GM18951 (cell line): Measurements from ENCODE around the gene NKD1.

Experiments used
- POLR2A ChIP-seq: IDR thresholded peaks from 4 replicates; pipeline ENCODE4 v1.6.1; 2011; ENCODE audit warnings: mild to moderate bottlenecking; ENCODE audit not compliant: insufficient read length, insufficient read depth; ENCODE audit errors: extremely low read depth
- in situ Hi-C: fragments of 300-500 bp; cut with MboI; formaldehyde crosslinking; loops from one replicate; pipeline ENCODE4 v1.12.0; 2022; ENCODE audit warnings: low sequenced_read_pairs, mixed read lengths, inconsistent platforms; ENCODE audit not compliant: unreplicated experiment

NKD1 gene

DNA sequence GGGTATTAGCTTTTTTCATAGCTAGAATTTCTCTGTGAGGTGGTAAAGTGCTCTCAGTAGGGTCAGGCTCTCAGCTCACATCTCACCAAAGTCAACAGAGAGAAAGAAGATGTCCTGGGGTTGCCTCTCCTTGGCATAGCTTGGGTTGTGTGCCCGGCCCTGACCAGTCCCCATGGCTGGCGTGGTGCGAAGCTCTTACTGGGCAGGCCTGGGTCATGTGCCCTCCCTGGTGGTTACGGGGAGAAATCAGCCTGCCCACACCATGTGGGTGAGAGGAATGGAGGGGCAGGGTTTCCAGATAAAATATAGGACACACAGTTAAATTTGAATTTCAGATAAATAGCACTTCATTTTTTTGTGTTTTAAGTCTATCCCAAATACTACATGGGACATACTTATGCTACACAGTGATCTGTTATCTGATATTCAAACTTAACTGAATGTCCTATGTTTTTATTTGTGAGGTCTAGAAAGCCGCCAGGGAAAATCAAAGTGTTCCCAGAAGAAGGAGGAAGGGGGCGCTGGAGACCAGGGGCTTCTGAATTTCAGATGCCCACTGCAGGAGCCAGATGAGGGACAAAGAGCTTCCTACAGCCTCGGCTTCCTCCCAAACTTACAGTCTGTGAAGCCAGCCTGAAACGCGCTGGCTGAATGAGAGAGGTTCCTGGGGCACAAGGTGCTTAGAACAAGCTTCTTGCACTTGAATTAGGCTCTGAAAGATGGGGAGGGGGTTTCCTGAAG lies 45.4 kb downstream of the NKD1 start:
- no peak for TF ChIP-seq POLR2A
- in situ Hi-C loops = no loop called here

DNA sequence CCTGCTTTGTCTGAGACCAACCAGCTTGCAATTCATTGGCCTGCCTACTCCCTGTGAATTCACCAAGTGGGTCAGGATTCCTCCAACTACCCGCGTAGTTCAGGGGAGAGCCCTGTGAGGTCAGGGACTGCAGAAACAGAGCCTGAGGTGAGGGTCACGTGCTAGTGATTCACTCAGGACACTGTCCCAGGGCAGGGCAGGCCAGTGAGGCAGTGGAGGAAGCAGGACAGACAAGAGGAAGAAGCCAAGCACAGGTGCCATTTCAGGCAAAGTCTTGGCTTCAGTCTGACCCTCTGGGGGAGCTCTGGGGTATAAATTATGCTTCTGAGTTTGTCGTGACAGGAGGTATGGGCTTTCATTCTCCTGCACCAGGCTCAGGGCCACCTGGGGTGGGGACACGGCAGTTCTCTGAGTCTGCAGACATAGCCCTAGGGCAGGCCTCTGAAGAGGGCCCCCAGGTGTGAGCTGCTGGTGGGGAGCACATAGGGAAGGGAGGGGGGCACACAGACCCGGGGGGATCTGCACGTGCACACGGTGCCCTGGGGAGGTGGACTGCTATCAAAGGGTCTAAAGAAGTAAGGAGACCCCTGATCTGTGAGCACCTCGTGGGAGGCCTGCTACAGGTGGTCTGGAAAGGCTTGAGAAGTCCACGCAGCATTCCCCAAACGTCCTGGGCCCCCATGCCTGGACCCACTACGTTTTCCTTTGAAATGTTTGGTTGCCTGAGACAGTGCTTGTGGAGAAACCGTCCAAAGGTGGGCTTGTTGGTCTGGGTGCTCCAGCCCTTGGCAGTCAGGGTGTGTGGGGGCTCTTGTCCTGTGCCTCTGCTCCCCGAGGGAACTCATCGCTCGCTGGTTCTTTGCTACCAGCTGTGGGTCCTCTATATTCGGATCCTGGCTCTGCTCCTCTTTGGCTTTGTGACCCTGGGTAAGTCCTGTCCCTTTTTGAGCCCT lies 46.4 kb downstream of the NKD1 start:
- no peak for TF ChIP-seq POLR2A
- in situ Hi-C loops = no loop called here

DNA sequence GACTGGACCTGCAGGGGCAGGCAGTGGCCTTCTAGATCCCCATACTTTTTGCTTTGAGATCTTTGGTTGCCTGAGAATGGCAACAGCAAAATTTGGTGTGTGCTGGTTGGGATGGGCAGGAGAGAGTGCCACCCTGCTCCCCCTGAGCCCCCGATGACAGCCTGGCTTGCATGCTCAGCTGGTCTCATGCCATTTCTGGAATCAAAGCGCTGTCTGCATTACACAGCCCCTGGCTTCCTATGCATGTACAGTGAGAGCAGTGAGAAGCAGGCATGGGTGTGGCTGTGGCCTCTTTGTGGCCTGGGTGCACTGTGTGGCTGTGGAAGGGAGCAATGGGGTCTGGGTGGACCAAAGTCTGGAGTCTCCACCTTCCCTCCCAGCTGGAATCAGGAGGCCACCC lies 47.7 kb downstream of the NKD1 start:
- in situ Hi-C loops = no loop called here
- no peak for TF ChIP-seq POLR2A

DNA sequence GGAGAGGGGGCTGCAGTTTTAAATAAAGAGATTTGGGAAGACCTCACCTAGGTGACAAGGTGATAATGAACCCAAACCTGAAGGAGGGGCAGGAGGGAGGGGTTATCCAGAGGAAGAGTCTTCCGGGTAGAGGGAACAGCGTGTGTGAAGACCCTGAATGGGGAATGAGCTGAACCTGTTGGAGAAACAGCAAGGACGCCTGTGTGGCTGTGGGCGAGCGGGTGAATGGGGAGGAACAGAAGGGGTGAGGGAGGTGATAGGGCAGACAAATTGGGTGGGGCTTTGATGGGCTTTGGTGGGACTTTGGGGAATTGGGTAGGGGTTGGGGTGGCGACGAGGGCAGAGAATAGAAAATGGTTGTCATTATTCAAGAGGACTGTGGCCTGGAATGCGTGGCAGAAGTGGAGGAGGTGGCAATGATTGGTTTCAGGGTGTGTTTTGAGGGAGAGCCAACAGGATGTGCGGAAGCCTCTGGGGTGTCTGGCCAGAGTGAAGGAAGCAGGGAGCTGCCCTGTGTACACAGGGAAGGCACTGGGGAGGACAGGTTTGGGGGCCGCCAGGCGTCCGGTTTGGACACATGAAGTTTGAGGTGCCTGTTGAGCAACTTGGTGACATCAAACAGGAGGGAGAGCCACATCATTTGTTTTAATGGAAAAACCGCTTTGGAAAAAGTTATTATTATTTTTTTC lies 48.7 kb downstream of the NKD1 start:
- in situ Hi-C loops = no loop called here
- no peak for TF ChIP-seq POLR2A

DNA sequence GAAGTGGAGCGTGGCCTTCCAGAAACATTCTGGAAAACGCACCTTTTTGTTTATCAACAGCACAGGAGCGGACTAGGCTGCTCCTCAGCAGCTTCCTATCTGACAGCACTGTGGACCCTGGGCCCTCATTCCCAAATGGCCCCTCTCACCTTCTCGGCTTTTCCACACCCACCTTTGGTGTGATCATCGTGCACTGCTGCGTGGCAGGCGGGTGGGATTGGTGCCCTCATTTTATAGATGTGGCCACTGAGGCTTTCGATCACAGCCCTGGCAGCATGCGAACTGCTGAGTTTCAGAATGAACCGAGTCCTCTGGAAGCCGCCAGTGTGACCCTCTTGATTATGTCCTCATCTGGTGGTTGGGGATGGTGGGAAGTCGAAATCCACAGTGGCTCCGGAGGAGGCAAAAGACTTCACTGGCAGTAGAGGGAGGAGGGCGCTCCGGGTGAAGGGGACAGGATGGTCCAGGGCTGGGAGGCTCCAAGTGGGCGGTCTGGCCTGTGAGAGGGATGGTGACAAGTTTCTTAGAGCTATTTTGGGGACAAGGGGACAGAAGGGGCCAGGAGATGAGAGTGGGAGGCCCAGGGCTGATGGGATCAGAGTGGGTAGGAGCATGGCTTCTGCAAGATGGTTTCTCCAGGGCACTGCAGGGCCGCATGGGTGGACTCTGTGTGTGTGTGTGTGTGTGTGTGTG lies 49.5 kb downstream of the NKD1 start:
- in situ Hi-C loops = no loop called here
- TF ChIP-seq POLR2A = no peak

DNA sequence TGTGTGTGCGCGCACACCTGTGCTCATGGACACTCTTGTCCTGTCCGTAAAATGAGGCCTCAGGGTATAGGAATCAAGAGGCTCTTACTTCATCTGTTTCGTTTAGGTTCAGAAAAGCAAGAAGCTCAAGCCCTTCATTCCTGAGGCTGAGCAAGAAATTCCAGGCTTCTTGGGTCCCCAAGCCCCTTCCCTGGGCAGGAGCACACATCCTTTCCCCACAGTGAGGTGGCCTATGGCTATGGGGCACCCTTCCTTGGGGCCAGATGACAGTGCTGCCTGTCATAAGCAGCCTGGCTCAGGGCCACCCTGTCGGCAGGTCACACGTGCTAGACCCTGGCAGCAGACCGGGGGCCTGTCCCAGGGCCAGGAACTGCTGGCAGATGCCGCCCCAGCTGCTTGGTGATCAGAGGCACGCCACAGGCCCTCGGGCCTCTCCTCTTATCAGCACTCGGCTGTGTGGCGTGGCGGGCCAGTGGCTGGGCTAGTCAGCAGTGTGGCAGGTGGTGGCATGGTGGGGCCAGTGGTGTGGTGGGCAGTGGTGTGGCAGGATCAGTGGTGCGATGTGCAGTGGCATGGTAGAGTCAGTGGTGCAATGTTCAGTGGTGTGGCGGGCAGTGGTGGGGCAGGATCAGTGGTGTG lies 50.2 kb downstream of the NKD1 start:
- no peak for TF ChIP-seq POLR2A
- in situ Hi-C loops = no loop called here

DNA sequence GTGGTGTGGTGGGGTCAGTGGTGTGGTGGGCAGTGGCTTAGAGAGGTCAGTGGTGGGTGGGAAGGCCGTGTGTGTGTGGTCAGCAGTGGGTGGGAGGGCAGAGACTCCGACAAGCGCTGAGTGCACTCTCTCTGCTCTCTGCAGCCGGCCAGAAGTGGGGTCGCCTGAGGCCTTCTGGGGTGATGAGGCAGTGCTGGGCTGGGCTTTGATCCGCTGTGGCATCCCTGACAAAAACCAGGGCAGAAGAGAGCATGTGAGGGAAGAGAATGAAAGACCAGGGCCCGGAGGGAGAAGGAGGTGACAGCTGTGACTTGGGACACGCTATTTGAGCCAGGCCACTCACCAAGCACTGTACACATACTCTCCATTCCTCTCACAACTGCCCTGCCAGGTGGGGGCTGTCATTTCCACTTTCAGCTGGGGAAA lies 50.8 kb downstream of the NKD1 start:
- in situ Hi-C loops = no loop called here
- TF ChIP-seq POLR2A = no peak

DNA sequence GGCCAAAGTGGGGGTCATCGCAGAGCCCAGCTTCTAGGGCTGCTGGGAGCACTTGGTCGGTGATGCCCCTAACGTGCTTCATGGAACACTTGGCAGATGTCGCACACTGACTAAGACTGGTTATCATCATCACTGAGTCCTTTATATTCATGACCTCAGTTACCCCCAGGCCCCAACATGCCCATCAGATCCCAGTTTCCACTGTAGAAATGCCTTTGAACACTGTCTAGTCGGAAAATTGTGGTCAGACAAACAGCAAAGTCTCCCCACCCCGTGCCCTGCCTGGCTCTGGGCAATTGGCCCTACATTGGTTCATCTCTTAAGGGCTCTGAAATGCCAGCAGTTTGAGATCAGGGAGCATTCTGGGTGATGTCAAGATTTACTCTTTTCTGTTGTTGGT lies 51.3 kb downstream of the NKD1 start:
- in situ Hi-C loops = no loop called here
- no peak for TF ChIP-seq POLR2A

DNA sequence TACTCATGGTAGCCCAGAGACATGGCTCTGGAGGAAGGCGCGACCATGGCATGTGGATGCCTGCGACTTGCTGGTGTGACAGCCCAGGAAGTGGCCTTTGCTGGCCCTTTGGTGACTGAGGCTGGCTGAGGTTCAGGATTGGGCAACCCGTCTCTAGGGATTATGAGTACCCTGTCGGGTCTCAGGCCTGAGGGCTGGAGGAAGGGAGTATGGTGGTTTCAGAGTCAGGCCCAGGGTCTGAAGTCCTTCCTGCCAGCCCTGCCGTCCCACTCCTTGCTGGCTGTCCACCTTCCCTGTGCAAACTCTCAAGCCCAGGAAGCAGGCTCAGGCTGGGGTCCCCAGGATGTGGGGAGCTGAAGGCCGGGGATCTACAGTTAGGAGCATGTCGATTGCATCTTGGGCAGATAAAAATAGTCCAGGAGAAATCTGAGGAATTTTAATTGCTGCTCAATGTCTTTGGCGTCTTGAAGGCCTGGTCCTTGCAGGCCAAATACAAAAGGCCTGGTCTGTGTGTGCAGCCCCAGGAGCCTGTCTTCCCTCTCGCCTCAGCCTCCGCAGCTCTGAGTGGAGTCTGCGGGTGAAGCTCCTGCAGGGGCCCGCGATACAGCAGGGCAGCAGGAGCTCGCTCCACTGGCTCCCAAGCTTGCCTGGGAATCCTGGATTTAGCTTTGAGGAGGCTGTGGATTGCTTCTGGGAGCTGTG lies 52.5 kb downstream of the NKD1 start:
- TF ChIP-seq POLR2A = no peak
- in situ Hi-C loops = no loop called here

DNA sequence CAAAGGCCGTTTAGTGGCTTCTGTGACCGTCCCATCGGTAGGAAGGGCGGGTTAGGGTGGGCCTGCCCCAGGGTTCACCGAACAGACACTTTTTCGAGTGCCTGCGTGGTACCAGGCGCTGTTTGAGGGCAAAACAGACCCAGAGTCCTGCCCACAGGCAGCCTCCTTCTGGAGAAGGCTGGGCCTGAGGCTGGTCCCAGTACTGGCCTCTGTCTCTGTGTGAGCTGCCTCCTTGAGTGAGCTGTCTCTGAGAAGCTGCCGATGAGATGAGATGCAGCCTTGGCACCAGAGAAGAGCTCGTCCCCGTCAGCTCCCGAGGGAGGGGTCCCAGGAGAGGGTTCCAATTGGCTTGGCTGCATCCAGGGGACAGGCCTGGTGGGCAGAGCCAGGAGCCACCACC lies 53.1 kb downstream of the NKD1 start:
- in situ Hi-C loops = no loop called here
- TF ChIP-seq POLR2A = no peak

DNA sequence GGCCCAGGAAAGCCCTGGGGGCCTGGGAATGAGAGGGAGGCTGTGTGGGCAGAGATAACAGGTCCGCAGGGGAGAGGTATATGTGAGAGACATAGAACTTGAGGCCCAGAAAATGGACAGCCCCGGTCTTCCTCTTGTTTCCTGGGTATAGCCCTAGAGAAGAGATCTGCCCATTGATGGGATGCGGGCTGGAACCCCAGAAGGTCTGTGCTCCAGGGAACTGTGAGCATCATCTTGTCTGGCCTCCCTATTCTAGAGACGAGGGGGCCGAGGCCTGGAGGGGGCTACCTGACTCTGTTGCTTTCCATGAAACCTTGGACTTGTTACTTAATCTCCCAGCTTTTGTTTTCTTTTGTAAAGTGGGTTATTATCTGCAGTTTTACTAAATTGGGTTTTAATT lies 53.9 kb downstream of the NKD1 start:
- in situ Hi-C loops = no loop called here

More for the DNA sequence above, 53.9 kb downstream of the NKD1 start:
- TF ChIP-seq POLR2A = no peak
